Stimulated activated CD4-positive, alpha-beta T cell treated with anti-CD3 and anti-CD28 coated beads, Interleukin-4, amount 100 ng/mL, for 4 hours (primary cell): ENCODE data around the gene HTR1E.
"Not testable (repeated sequence)": the region's sequence is repeated elsewhere in the genome, so short reads cannot be mapped to it uniquely, and the experiment has no call there.

Source experiments
- DNase-seq, 2 experiments: peaks; one replicate each; pipeline ENCODE4 v3.0.0-alpha.2; 2020

HTR1E gene, protein sequence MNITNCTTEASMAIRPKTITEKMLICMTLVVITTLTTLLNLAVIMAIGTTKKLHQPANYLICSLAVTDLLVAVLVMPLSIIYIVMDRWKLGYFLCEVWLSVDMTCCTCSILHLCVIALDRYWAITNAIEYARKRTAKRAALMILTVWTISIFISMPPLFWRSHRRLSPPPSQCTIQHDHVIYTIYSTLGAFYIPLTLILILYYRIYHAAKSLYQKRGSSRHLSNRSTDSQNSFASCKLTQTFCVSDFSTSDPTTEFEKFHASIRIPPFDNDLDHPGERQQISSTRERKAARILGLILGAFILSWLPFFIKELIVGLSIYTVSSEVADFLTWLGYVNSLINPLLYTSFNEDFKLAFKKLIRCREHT

DNA sequence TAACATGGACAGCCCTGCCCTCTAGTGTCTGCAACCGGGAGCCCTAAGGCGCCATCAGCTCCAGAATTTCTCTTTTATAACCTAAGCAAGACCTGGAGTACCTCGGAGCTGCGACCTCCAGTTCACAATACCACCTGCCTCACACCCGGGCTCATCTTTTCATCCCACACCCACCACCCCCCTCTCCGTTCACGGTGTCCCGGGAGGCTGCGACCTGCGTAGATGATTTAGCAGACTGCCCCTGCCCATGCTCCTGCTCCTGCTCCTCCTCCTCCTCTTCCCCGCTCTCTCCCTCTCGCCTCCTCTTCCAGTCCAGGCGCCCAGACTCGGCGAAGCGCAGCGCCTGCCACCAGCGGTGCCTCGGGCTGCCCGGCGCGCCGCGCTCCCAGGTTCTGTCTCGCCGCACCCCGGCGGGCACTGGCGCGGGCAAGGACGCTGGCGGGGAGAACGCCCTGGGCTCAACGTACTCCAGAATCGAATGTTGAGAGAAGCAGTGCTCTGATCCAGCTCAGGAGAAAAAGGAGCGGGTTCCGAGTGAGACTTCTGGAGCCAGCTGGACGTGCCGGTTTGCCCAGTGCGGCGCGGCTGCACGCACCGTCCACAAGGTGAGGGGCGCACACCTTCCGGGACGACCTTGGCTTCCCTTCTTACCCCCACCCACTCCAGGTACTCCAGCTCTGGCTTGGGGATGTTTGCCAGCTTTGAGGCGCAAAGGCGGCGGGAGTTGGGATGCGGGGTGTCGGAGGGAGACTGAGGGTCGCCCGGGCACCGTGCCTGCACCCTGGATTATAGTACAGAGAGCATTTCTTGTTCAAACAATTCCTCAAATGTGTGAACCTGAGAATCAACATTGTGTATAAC, at the start of gene HTR1E:
Gene HTR1E (plus strand): TSS at position 310 of the 861 bp plus-strand sequence. CDS start 77,807 bp downstream, outside the sequence.
- DNase-seq: no peak

DNA sequence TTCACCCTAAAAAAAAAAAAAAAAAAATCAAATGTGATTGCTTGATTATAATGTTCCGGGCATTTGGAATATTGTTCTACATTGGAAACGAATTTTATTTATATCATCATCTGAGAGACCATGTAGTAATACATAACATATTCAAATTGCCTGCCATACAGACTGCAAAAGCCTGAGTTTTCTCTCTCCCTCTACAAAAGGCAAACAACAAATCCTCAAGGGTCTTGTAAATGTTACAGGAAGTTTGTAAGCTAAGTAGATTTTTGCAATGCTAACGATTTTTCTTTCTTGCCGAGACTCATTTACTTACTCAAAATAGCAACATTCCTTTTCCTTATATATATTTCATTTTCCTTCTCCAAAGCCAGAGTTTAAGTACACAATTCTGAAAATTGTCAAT, 49.0 kb upstream of the HTR1E start:
- no peak for DNase-seq

DNA sequence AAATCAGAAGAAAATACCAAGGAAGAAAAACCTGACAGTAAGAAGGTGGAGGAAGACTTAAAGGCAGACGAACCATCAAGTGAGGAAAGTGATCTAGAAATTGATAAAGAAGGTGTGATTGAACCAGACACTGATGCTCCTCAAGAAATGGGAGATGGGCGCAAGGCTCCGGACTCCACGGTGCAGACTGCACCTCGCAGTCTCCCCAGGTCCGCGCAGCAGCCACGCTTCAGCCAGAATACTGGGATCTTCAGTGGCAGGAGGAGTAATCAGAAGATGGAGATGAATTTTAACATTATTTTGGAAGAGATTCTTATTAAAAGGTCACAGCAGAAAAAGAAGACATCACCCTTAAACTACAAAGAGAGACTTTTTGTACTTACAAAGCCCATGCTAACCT, 40.1 kb upstream of the HTR1E start:
- not testable (repeated sequence) for DNase-seq

DNA sequence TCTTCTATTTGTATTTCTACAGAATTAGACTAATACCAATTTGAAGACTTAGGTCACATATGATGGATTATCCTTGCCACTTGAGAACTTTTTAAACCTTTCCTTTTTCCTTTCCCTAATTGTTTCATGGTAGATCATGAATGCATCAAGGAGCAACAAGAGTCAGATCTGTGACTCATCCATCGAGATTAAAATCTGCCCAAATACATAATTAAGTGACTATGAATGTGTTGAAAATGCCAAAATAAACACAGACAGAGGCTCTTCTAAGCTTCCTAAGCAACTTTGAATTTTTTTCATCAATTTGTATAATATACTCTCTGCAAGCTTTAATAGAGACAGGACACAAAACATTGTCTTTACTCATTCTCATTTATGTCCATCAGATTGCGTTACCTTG, 23.5 kb upstream of the HTR1E start:
- DNase-seq: no peak

DNA sequence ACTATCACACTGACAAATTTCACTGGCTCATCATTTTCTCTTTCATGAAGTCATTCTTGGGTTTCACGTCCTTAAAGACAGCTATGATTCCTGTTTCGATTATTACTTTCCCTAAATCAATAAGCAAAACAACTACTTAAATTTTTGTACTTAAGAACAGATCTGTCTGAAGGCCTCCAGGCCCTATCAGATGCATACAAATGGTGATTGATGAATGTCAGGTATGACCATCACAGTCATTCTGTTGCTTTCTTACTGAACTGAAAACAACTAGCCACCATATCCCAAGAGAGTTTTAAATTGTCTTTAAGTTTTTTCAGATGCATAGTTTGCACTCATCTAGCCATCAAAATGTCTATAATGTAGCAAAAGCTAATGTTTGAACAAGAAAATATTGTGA, 20.9 kb upstream of the HTR1E start:
- no peak for DNase-seq

DNA sequence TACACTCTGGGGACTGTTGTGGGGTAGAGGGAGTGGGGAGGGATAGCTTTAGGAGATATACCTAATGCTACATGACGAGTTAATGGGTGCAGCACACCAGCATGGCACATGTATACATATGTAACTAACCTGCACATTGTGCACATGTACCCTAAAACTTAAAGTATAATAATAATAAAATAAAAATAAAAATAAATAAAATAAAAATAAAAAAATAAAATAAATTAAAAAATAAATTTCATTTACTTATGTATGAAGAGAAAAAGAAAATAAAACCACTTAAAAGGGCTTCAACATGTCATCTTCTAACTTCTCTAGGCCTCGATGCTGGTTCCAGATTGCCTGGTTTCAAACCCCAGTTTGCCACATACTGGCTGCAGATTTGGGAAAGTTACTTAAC, 10.2 kb upstream of the HTR1E start:
- not testable (repeated sequence) for DNase-seq

DNA sequence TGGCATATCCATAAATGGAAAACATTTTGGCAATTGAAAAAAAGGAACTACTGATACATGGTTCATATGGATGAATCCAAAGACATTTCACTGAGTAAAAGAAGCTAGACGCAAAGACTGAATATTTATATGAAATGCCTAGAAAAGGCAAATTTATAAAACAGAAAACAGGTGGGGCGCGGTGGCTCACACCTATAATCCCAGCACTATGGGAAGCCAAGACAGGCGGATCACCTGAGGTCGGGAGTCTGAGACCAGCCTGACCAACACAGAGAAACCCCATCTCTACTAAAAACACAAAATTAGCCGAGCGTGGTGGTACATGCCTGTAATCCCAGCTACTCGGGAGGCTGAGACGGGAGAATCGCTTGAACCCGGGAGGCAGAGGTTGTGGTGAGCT, 9.5 kb upstream of the HTR1E start:
- DNase-seq: not testable (repeated sequence)

DNA sequence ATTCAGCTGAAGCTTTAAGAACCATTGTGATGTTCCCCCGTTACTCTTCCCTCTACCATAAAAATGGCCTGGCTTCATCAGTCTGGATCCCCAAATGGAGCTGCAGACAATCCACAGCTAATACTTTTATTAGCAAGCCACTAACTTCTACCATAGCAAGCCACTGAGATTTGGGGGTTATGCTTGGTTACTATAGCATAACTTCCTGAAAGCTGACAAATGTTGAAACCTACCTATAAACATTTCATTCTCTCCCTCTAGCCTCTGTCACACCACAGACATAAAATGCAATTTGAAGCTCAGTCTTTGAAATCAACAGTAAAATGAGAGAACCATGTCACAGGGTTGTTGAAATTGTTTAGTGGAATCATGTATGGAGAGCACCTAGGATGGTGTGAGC, 3.0 kb upstream of the HTR1E start:
- no peak for DNase-seq

DNA sequence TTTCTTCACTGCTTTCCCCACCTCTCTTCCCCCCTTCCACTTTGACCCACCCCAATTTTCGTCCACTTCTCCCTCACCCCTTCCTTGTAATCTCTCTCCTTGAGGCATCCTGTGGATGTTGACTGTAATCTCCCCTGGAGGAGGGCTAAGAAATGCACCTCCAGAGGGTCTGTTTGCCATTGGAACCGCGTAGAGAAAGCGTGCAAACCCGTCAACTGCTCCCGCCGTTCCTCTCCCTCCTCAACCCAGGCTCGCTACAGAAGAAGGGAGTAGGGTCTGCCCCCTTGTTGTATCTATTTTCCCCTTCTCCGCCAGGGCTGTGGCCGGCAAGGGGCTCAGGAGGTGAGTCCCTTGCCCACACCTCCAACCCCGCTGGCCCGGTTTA, 502 bp upstream of the HTR1E start:
- no peak for DNase-seq

DNA sequence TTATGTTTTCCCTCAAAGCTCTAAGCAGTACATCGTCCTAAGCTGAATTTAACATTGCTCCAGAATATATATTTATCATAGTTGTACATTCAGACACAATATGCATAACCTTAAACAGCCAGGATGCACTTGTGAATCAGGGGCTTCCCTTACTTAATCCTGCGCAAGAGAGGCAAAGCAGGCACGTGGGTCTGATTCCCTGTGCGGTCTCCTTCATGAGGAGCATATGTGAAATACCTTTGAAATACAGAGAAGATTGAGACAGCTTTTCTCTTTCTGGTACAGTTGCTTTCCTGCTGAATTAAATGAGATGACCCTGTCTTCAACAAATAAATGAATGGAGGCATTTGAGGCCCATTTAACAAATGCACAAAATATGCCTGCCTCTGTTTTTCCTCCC, 1.5 kb downstream of the HTR1E start:
- no peak for DNase-seq

DNA sequence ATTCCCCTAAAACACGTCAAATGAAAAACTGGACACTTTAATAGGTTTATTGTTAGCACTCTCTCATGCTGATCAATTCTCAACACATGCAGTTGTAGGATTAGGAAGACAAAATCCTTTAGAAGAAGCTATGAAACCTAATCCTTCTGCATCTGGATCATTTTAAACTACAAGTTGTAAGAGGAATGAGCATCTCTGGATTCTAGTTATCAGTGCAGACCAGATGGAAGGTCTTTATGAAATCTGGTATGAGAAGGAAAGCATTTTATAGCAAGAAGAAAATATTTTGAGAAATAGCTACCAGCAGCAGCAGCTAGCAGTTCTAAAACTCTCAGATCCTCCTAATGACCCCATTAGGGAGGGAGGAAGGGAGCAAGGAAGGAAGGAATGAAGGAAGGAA, 4.1 kb downstream of the HTR1E start:
- DNase-seq: no peak

DNA sequence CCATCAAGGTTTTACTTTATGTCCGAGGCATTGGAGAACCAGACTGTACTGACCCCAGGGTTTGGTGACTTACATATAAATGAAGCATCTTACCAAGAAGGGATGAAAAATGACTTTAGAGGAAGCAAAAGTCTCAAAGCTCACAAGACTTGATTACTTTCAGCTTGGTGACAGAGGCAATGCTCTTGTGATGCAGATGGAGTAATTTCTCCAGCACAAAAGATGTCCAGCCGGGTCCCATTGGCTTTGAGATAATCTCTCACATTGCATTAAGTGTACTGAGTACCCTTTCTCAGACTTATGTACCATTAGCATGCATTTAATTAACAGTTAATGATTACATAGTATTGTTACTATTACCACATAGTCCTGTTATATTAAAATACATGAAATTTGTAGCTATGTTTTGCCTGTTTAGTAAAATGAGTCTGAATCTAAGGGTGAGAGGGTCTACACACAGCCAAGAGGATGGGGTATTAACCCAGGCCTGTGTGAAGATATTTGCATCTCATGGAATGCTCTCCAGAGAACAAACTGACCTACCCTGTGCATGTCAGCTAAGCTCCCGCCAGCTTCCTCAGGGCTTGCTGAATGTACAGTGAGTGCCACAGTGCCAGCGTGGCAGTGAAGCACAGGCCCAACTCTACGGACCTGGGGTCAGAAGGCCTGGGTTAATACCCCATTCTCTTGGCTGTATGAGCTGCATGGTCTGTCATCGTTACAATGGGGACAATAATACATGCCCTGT, 5.6 kb downstream of the HTR1E start:
- DNase-seq: no peak

DNA sequence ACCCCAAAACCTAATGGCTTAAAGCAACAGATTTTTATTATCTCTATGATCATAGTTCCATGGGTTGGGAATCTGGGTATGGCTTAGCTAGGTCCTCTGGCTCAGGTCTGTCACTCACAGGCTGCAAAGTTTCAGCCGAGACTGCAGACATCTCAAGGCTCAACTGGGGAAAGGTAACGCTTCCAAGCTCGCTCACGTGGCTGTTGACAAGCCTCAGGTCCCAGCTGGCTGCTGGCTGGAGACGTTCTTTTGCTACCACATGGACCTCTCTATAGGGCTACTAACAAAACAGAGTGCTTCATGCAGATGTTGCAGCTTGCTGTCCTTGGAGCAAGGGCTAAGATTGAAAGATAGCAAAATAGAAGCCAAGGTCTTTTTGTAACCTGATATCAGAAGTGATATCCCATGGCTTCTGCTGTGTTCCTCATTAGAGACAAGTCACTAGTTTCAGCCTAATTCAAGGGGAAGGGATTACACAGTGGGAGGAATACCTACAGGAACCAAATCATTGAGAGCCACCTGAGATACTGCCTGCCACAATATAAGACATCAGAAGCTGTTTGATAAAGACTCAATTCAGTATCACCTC, 6.6 kb downstream of the HTR1E start:
- DNase-seq: no peak

DNA sequence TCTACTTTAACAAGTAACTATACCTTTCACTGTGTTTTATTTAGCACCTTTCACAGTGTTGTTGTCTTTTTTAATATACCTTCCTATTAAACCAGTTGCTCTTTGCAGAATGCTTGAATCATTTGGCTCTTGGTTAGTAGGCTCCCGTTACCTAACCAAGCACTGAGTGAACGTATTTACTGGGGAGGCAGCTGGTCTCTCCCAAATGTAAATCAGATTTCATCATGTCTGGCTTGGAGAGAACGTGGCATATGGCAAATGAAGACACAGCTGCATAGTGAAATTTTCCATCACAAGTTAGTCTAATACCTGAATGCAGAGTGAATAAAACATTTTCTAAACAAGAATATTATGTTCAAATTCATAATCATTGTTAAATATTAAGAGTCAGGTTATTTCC, 12.4 kb downstream of the HTR1E start:
- no peak for DNase-seq

DNA sequence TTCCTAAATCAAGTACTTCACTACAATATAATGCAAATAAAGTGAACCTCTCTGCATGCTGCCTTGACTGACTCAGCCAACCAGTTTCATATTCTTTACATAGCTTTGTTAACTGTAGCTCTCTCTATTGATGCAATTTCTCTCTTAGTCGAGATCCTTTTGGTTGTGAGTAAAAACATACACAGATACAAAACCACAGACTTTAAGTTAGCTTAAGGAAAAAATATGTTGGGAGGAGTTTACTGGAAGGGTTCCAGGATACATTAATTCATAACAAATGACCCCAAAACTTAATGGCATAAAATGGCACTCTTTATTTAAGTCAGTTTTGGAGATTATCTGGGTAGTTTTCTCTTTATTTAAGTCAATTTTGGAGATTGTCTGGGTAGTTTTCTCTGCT, 15.7 kb downstream of the HTR1E start:
- DNase-seq: no peak

DNA sequence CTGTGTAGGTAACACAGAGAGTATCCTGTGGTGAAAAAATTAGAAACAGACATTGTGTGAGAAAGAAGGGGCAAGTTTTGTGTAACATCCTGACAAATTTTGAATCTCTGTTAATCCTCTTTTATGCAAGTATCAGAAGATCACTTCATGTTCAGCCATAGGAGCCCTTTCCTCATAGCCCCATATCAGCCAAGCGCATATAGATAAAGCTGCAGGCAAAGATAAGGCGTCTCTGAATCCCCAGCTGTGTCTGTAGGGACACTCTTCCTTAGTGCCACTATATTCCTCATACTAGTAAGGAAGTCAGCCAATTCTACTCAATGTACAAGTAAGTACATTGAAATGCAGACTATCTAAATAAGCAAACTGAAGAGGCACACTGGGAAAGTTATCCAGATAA, 22.3 kb downstream of the HTR1E start:
- DNase-seq: no peak

DNA sequence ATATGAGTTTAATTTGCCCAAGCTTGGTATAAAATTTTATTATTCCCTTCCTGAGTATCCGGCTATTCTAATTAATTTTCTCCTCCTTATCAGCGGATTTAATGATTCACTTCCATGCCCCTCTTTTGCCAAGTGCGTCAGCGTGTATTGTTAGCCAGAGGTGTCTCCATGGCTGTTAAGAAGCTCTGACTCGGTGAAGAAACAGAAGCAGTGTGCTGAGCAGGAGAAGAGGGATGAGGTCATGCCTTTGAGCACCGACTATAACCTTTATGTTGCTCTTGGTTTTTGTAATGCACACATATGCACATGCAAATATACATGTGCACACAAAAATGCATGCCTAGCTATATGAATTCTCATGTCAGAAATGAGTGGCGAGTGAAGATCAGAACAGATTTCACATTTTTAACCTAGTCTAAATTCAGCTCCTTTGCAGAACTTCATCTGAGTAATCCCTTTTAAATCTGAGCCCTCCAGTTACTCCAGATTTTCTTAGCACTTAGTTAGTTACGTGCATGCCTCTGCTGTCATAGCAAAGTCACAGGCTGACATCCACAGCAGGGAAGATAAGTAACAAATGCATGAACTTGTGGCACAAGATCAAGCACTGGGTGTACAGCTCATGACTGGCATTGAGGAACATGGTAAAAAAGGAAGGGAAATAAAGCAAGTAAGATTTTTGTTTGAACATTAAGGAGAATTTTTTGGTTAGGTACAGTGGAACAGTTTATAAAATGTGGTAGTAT, 24.3 kb downstream of the HTR1E start:
- no peak for DNase-seq

DNA sequence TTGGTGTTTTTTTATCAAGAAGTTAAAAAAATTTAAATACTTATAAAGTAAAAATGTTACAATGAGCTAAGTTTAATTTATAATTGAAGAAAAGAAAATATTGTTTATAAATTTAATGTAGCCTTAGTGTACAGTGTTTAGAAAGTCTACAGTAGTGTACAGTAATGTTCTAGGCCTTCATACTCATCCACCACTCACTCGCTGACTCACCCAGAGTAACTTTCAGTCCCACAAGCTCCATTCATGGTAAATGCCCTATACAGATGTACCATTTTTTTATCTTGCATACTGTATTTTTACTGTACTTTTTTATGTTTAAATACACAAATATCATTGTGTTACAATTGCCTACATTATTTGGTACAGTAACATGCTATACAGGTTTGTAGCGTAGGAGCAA, 26.0 kb downstream of the HTR1E start:
- no peak for DNase-seq

DNA sequence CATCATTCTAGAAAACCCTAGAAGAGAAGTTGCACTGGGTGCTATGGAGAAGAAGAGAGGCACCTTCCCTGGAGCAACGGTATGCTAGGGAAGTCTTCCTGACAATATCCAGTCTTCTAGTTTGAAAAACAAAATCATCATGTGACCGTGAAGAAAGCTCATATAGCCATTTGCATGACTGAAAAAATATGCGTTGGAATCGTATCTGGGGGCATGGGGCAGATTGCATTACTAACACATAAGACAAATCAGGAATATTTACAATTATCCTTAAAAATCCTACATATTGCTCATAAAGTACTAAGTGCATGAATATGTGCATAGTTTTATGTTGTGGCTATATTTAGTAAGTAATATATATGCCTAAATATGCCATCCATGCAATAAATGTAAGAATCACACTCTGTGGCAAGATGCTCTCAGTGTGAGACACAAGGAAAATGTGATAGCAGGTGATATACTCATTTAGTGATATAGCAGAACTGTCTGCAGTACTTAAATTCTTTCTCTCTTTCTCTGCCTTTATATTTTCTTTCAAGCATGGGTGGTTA, 26.8 kb downstream of the HTR1E start:
- no peak for DNase-seq

DNA sequence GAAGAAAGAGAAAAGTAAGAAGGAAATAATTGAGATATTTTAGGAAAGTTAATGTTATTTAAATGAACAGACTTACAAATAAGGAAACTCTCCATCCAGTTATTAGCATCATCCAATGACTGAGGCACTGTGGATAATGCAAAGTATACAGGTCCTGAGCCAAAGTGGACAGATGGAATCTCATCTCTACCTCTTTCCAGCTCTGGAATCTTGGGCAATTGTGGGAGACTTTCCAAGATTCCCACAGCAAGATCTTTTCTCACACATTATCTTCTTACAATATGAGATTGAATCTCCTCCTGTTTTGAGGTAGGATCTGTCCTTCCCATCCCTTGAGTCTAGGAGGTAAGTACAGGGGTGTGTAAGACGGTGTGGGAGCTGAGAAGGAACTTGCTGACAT, 28.9 kb downstream of the HTR1E start:
- DNase-seq: no peak

DNA sequence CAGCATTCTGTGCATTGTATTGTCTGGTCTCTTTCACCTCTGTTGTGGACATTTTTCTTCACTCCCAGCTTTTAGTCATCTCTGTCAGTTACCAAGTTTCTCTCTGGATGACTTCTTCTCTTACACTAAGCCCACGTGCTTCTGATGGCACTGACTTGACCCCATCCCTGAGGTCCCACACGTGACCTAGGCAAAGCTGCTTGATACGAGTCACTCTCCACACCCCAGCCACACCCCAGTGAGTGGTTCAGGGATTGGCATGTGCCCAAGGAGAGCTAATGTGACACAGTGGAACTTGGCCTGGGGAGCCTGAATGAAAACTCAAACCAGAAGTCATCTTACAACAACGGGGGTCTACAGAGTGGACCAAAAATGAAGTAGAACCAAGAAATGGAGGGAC, 32.2 kb downstream of the HTR1E start:
- no peak for DNase-seq

DNA sequence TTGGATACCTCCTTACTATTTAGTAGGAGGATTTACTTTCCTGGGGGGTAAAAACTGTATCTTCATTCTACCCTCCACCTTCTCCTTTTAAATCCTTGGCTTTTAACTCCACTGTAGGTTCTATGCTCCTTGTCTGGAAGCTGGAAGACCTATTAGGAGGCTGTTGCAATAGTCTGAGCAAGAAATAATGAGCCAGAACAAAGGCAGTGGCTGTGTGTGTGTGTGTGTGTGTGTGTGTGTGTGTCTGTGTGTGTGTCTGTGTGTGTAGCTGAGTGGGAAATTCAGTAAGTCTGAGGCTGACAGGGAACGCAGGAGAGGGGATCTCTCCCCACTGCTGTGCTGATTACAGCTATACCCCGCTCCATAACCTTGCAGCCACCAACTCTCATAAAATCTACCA, 35.8 kb downstream of the HTR1E start:
- no peak for DNase-seq
